Duodenal mucosa (tissue), 2 donors: ENCODE results near the gene ADCY1.

Experiments used
- H3K27ac ChIP-seq: one replicate; pipeline ENCODE4 v1.7.0; 2013; ENCODE audit warnings: low read depth, low read length
- H3K27me3 ChIP-seq, 2 donors: one replicate each; pipeline ENCODE4 v1.7.0; 2013; ENCODE audit warnings: low read length in 2 of 2, control low read depth in 1 of 2; ENCODE audit not compliant: insufficient read depth in 2 of 2, control insufficient read depth in 1 of 2
- H3K36me3 ChIP-seq, 2 donors: one replicate each; pipeline ENCODE4 v1.7.0; 2013; ENCODE audit warnings: low read length in 2 of 2, control low read depth in 1 of 2; ENCODE audit not compliant: insufficient read depth in 2 of 2, control insufficient read depth in 1 of 2
- H3K4me1 ChIP-seq, 2 donors: one replicate each; pipeline ENCODE4 v1.7.0; 2013; ENCODE audit warnings: low read length in 2 of 2, control low read depth in 1 of 2; ENCODE audit not compliant: insufficient read depth in 2 of 2, control insufficient read depth in 1 of 2
- H3K4me3 ChIP-seq, 2 donors: one replicate each; pipeline ENCODE4 v1.7.0; 2013; ENCODE audit warnings: low read length in 2 of 2, low read depth in 1 of 2
- H3K9ac ChIP-seq, 2 donors: one replicate each; pipeline ENCODE4 v1.7.0; 2013; ENCODE audit warnings: low read length in 2 of 2, low read depth in 1 of 2
- H3K9me3 ChIP-seq, 2 donors: one replicate each; pipeline ENCODE4 v1.7.0; 2013; ENCODE audit warnings: low read length in 2 of 2, control low read depth in 1 of 2; ENCODE audit not compliant: control insufficient read depth in 1 of 2

Gene ADCY1

GRCh38 chr7:45624392-45624760 is 50.2 kb downstream of the ADCY1 start:
- Histone ChIP-seq H3K9me3 (peaks cover 0 to 6% of the 10 kb centered on the region in 2 donors), H3K27ac (no peak overlapping the region), H3K4me1 (peaks cover 3 to 14% of the 10 kb centered on the region in 2 donors)

GRCh38 chr7:45625067-45625466 is 50.9 kb downstream of the ADCY1 start:
- Histone ChIP-seq H3K27me3 (no peaks in the 10 kb centered on the region), H3K4me1 (peaks cover 3 to 14% of the 10 kb centered on the region in 2 donors), H3K36me3 (no peaks in the 10 kb centered on the region), H3K4me3 (no peak overlapping the region), H3K9me3 (peaks cover 0 to 6% of the 10 kb centered on the region in 2 donors), H3K27ac (no peak overlapping the region), H3K9ac (no peak overlapping the region)

More at GRCh38 chr7:45624392-45624760, 50.2 kb downstream of the ADCY1 start:
- Histone ChIP-seq H3K36me3 (no peaks in the 10 kb centered on the region), H3K9ac (no peak overlapping the region), H3K27me3 (no peaks in the 10 kb centered on the region), H3K4me3 (no peak overlapping the region)

- no peaks in the 10 kb centered on the region for H3K27me3 ChIP-seq
- peaks cover 3 to 14% of the 10 kb centered on the region in 2 donors for H3K4me1 ChIP-seq
Observed at GRCh38 chr7:45625714-45626440, 51.7 kb downstream of the ADCY1 start.

GRCh38 chr7:45626441-45627430 is 52.6 kb downstream of the ADCY1 start:
- Histone ChIP-seq H3K4me3 (no peak overlapping the region), H3K9me3 (no peaks in the 10 kb centered on the region), H3K27me3 (no peaks in the 10 kb centered on the region), H3K9ac (no peak overlapping the region), H3K36me3 (no peaks in the 10 kb centered on the region), H3K27ac (no peak overlapping the region), H3K4me1 (peaks cover 3 to 14% of the 10 kb centered on the region in 2 donors)

More at GRCh38 chr7:45625714-45626440, 51.7 kb downstream of the ADCY1 start:
- Histone ChIP-seq H3K27ac (no peak overlapping the region), H3K9ac (no peak overlapping the region), H3K9me3 (no peaks in the 10 kb centered on the region), H3K4me3 (no peak overlapping the region), H3K36me3 (no peaks in the 10 kb centered on the region)

GRCh38 chr7:45627691-45628456 is 53.7 kb downstream of the ADCY1 start:
- H3K36me3 ChIP-seq = no peaks in the 10 kb centered on the region
- H3K9me3 ChIP-seq = no peaks in the 10 kb centered on the region
- no peak overlapping the region for H3K4me3 ChIP-seq
- no peaks in the 10 kb centered on the region for H3K27me3 ChIP-seq
- peaks cover 2 to 12% of the 10 kb centered on the region in 2 donors for H3K4me1 ChIP-seq
- H3K27ac ChIP-seq = no peak overlapping the region
- H3K9ac ChIP-seq = no peak overlapping the region

- H3K27ac ChIP-seq = no peak overlapping the region
- no peak overlapping the region for H3K4me3 ChIP-seq
- H3K27me3 ChIP-seq = no peaks in the 10 kb centered on the region
- no peaks in the 10 kb centered on the region for H3K36me3 ChIP-seq
- no peaks in the 10 kb centered on the region for H3K4me1 ChIP-seq
- H3K9me3 ChIP-seq = no peaks in the 10 kb centered on the region
- H3K9ac ChIP-seq = no peak overlapping the region
Observed at GRCh38 chr7:45631569-45631968, 57.4 kb downstream of the ADCY1 start.

GRCh38 chr7:45636733-45637132 is 62.6 kb downstream of the ADCY1 start:
- Histone ChIP-seq H3K9ac (no peak overlapping the region), H3K4me1 (no peaks in the 10 kb centered on the region), H3K36me3 (no peaks in the 10 kb centered on the region), H3K4me3 (no peak overlapping the region), H3K27me3 (no peaks in the 10 kb centered on the region), H3K27ac (no peak overlapping the region), H3K9me3 (no peaks in the 10 kb centered on the region)

GRCh38 chr7:45638916-45639315 is 64.7 kb downstream of the ADCY1 start:
- no peak overlapping the region for H3K4me3 ChIP-seq

GRCh38 chr7:45642044-45642443 is 67.9 kb downstream of the ADCY1 start:
- no peaks in the 10 kb centered on the region for H3K9me3 ChIP-seq
- H3K27ac ChIP-seq = no peak overlapping the region
- H3K4me3 ChIP-seq = no peak overlapping the region
- H3K4me1 ChIP-seq = no peaks in the 10 kb centered on the region
- H3K9ac ChIP-seq = no peak overlapping the region
- H3K36me3 ChIP-seq = no peaks in the 10 kb centered on the region
- H3K27me3 ChIP-seq = no peaks in the 10 kb centered on the region

More at GRCh38 chr7:45638916-45639315, 64.7 kb downstream of the ADCY1 start:
- Histone ChIP-seq H3K36me3 (no peaks in the 10 kb centered on the region), H3K27me3 (no peaks in the 10 kb centered on the region), H3K4me1 (no peaks in the 10 kb centered on the region), H3K9ac (no peak overlapping the region), H3K27ac (no peak overlapping the region), H3K9me3 (no peaks in the 10 kb centered on the region)
